Activated CD4-positive, alpha-beta T cell treated with anti-CD3 and anti-CD28 coated beads for 4 hours (primary cell): Measurements from ENCODE around the gene TMEM208.

Source experiments
- DNase-seq, 2 donors: peaks; one replicate each; pipeline ENCODE4 v3.0.0-alpha.2; 2020

TMEM208 gene

DNA sequence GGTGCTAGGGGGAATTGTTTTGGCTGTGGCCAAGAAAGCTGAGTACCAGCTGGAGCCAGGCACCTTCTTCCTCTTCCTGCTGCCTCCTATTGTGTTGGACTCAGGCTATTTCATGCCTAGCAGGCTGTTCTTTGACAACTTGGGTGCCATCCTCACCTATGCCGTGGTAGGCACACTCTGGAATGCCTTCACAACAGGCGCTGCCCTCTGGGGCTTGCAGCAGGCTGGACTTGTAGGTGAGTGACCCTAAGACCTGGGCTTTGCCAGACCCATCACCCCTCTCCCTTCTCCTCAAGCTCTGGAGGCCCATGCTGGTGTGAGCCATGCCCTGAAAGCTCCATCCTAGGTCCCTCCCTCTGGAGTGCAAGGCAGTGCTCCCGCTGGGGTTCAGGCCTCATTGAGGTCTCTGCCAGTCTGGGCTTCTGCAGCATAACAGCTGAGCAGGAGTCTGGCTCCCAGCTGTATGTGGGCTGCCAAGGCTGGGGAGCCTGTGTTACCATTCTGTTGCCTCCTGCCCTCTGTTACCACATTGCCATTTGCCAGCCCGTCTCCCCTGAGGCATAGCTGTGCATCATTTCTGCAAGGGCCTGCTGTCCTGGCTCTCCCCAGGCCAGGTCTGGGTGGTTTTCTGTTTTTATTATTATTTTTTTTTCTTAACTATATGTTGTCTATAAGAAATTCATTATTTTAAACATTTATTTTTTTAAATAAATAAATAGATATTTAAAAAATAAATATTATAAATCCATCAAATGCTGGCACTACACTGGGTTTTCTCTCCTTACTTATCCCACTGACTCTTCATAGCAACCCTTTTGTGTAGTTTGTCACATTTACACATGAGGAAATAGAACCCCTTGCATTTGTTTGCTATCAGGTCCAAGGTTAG lies 25.9 kb downstream of the TMEM208 start:
- no peak for DNase-seq

DNA sequence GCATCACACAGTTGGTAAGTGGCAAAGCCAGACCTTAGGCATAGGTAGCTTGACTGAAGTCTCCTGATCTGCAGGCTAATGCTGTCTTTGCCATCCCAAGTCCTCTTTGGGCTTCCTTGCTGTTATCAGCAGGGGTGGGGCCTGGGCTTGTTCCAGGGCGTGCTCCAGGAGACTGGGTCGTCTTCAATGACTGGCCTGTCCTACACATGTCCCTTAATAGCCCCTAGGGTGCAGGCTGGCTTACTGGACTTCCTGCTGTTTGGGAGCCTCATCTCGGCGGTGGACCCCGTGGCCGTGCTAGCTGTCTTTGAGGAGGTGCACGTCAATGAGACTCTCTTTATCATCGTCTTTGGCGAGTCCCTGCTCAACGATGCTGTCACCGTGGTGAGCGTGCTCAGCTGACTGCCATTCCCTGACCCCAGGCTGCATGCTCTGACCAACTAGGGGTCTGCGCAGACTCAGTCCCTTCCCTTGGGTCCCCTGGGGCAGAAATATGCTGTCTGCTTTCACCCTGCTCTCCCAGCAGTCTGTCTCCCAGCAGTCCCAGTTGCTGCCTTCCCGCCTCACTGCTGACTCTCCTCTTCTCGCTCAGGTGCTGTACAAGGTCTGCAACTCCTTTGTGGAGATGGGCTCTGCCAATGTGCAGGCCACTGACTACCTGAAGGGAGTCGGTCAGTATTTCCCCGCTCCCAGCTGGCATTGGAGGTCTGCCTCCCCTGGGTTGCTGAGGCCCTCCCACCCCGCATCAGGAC lies 28.0 kb downstream of the TMEM208 start:
- no peak for DNase-seq

DNA sequence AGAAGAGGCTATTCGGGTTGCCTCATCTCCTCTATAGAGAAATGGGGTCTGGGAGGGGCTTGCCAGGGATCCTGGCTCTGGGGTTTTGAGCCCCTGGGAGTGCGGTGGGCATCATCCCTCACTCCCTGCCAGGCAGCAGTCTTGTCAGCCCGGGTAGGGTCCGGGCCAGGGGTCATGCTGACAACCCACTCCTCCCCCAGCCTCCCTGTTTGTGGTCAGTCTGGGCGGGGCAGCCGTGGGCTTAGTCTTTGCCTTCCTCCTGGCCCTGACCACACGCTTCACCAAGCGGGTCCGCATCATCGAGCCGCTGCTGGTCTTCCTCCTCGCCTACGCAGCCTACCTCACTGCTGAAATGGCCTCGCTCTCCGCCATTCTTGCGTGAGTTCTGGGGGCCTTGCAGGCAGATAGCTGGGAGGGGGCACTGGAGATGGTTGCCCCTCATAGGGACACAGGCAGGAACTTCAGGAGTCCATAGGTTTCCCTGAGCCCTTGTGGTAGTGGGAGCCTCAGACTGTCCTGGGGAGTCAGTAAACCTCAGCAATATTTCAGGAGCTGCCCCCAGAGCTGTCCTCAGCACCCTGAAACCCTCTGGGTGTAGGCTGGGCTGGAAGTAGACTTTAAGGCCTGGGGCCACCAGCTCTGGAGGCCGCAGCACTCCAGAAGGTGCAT lies 28.8 kb downstream of the TMEM208 start:
- DNase-seq = no peak

DNA sequence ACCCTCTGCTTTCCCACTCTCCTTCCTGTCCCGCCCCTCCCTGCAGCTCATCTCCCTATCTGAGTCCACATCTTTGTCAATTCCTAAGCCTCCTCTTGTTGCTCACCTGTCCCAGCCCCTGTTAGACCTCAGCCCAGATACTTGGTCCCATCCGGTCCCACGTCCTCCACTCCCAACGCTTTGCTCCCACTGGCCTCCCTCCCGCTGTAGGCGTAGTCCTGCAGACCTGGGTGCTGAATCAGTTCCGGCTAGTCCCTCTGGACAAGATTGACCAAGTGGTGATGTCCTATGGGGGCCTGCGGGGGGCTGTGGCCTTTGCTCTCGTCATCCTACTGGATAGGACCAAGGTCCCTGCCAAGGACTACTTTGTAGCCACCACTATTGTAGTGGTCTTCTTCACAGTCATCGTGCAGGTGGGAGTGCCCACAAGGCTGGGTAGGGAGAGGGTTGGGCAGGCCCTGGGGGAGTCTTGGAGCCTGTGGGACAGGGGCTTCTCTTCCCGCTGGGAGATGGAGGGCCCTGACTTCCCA lies 29.8 kb downstream of the TMEM208 start:
- no peak for DNase-seq

DNA sequence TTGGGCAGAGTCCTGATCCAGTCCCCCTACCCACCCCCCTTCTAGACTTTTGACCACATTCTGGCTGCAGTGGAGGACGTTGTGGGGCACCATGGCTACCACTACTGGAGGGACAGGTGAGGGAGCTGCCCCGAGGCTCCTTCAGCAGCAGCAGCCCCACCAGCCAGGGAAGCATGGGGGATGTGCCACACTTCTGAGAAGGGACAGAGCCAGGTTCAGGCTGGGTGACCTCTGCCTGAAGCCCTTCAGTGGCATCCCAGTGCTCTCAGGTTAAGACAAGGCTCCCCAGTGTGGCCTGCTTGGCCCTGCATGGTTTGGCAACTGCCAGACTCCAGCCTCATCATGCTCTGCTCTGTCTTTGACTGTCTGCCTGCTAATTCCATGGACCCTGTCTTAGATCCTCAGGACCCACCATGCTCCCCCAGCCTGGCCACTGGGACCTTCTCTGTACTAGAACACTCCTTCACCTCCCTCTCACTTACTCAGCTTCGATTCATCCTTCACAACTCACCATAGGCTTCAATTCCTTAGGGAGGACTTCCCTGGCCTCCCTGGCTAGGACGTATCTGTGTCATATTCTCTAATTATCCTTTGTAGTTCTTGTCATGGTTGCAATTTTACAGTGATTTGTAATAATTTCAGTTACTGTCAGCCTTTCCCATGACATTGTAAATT lies 30.7 kb downstream of the TMEM208 start:
- no peak for DNase-seq

DNA sequence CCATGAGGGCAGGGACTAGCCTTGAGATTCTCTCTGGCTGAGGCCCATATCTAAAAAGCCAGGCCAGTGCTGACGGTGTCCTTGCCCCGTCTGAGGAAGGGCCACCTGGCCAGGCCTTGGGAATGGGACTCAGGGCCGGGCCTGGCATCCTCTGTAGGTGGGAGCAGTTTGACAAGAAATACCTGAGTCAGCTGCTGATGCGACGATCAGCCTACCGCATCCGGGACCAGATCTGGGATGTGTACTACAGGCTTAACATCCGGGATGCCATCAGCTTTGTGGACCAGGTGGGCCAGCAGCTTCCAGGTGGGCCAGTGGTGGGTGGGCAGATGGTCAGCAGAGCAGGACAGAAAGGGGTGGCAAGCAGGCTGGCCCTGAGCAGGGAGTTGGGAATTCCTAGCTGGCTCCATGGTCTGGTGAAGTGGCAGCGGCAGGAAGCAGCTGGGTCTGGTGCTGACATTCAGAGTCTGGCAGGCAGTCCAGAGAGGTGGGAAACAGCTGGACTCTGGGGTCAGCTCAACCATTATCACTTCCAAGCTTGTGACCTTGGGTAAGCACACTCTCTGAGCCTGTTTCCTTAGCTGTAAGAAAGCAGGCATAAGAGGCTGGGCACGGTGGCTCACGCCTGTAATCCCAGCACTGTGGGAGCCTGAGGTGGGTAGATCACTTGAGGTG lies 31.4 kb downstream of the TMEM208 start:
- DNase-seq = no peak

DNA sequence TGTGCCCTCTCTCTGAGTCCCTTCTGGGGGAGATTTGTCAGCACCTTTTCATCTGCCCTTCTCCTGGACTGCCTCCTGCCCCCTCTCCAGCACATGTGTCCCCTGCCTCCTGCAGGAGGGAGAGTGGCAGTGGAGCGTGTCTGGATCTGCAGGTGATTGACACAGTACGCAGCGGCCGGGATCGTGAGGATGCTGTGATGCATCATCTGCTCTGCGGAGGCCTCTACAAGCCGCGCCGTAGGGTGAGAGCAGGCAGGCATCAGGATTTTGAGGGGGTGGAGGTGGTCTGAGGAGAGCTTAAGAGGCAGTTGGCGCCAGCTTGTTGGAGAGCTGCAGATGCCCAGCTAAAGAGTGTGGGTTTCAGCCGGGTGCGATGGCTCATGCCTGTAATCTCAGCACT lies 32.8 kb downstream of the TMEM208 start:
- no peak for DNase-seq

DNA sequence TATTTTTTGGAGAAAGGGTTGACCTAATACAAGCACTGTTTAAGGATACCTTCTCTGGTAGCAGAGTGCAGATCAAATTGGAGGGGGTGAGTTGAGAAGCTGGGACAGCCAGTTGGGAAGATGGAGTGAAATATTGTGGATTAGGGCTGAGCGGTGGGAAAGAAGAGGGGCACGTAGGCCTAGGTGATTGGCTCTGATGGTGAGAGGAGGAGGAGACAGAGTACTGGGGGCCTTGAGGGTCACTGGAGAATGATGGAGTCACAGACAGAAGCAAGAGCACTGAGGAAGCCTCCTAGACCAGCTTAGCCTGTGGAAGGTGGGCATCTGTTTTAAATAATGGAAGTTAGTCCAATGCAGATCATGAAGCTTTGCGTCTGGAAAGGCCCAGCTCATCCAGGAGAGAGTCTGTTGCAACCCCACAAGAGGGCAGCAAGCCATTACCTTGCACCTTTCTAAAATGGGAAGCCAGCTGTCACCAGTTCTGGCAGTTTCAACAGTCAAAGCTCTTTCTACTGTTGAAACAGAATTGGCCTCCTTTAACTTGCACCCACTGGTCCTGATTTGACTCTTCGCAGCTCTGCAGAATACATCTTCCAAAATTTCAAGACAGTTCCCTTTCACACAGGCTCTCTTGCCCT lies 33.6 kb downstream of the TMEM208 start:
- no peak for DNase-seq

DNA sequence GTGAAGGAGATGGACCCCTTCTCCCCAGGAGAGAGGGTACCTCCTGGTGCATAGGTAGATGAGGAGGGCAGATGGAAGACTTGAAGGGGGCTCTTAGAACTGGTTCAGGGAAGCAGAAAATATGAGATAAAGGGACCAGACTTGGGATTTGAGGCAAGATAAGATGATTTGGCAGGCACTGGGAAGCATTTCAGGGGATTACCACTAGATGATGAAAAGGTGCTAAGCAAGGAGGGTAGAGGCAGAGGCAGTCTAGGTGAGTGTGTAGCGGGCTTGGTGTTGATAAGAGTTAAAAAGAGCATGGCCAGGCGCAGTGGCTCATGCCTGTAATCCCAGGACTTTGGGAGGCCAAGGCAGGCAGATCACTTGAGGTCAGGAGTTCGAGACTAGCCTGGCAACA lies 36.3 kb downstream of the TMEM208 start:
- DNase-seq = no peak

DNA sequence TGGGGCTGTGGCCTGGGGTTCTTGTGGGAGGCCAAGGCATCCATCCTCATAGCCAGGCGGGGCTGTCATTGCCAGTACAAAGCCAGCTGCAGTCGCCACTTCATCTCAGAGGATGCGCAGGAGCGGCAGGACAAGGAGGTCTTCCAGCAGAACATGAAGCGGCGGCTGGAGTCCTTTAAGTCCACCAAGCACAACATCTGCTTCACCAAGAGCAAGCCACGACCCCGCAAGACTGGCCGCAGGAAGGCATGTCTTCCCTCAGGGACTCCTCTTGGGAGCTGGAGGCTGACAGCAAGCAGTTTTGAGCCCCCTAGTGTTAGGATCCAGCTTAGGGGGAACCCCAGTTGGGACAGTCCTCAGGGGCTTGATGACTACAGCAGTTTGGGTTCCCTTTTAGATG lies 37.3 kb downstream of the TMEM208 start:
- DNase-seq = no peak

DNA sequence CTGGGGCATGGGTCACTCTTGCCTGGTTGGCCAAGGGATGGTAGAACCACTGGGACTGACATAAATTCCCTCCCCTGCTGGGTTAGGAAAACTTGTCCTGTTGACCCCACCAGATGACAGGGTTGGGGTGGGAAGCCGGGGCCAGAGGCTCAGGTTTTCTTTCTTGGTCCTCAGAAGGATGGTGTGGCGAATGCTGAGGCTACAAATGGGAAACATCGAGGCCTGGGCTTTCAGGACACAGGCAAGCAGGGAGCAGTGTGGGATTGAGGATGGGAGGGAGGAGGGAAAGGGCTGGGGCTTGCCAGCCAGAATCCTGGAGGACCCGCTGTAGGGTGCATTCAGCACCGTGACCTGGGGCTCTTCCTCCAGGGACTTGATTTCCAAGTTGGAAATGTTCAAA lies 37.9 kb downstream of the TMEM208 start:
- no peak for DNase-seq

DNA sequence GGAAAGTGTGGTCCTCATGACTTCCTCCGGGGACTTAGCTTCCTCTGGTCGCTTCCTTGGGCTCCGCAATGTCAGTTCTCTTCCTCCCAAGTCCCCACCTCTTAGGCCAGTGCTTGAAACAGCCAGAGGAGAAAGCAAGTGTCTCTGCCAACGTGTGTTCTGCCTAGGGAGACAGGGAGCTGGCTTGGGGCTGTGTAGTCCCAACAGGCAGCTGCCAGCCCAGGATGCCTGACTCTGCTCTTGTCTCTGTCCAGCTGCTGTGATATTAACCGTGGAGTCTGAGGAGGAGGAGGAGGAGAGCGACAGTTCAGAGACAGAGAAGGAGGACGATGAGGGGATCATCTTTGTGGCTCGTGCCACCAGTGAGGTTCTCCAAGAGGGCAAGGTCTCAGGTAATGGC lies 38.9 kb downstream of the TMEM208 start:
- no peak for DNase-seq

DNA sequence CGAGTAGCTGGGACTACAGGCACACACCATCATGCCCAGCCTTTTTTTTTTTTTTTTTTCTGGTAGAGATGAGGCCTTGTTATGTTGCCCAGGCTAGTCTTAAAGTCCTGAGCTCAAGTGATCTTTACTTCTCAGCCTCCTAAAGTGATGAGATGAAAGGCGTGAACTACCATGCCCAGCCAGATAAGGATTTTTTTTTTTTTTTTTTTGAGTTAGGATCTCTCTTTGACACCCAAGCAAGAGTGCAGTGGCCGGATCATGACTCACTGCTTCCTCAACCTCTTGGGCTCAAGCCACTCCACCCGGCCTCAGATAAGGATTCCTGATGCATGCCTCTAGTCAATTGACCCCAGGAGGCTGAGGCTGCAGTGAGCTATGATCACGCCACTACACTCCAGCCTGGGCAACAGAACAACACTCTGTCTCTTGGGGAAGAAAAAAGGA lies 41.2 kb downstream of the TMEM208 start:
- DNase-seq = no peak

DNA sequence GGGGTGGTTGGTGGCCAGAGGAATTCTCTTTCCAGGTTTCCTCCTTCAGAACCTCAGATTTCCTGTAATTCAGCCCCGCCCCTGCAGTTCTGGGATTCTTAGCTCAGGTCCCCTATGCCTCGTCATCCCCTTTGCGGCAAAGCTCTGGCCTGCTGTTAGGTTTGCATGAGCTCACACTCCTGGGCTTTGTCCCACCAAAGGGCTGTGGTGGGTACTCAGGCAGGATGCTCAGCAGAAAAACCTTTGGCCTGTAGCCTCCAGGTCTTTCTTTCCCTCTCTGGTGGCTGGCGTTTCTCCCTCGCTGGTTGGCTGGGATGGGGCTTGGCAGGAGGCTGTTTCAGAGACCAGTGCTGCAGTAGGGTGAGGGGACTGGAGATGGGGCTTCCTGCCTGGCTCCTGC lies 42.8 kb downstream of the TMEM208 start:
- no peak for DNase-seq

DNA sequence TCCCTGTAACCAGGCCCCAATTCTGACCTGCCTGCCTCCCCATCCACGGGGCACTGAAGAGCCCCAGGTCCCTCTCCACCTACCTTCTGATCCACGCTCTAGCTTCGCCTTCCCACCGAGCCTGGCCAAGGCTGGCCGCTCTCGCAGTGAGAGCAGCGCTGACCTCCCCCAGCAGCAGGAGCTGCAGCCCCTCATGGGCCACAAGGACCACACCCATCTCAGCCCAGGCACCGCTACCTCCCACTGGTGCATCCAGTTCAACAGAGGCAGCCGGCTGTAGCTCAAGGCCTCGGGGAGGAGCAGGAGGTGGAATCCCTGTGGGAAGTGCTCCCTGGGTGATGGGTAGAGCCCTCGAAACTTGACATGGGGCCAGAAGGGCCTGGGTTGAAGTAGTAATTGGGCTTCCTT lies 44.0 kb downstream of the TMEM208 start:
- no peak for DNase-seq

DNA sequence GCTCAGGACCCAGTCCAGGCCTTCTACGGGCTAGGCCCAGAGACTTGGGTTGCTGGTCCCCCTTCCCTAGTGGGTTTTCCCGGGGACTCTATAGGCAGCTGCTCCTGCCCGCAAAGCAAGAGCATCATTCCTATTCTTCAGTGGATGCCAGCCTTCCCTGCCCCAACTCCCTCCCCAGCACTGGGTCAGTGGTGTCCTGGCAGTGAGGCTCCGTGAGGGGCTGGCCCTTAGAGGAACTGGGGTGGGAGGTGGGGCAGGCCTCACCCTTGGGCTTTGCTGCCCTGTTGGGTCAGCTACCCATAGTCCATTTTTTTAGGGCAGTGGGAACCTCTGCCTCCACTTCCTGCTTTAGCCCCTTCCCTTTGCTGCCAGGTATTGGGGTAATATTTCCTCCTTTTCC lies 44.5 kb downstream of the TMEM208 start:
- no peak for DNase-seq

DNA sequence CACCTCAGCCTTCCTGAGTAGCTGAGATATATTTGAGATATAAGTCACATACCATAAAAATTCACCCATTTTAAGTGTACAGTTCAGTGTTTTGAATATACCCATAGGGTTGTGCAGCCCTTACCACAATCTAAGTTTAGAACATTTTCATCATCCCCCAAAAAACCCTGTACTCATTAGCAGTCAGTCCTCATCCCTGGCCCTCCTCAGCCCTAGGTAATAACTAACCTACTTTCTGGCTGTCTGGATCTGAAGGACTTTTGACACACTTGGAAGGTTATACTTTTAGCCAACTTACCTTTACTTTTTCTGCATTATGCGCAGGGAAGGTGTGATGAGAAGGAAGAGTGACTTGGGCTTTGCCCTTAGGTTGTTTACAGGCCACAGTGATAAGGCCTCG lies 48.4 kb downstream of the TMEM208 start:
- DNase-seq = no peak

DNA sequence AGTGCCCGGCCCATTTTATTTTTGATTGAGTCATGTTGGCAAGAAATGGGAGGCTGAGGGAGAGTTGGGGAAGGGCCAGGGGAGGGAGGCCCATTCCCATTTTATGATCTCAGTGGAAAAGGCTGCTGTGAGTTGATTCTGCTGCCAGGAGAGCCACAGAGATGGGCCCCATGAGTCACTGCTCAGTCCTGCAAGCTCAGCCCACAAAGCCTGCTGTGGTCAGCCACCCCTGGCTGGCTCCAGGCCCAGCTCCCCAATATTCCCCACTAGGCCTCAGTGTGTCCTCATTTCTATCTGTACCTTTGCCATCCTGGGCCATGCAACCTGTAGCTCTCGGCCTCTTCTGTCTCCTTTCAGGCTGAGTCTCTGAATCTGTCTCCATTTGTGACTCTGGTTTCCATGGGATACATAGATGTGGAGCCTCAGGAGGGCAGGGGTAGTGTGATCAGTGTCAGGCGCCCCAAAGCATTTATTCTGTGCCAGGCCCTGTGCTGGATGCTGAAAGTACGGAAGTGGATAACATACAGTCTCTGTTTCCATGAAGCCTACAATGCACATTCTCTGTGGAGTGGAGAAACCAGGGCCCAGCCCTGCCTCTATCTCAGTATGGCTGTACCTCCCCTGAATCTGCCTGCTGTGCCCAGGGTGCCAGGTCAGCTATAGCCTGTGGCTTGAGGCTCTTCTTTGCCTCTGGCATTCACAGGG lies 50.5 kb downstream of the TMEM208 start:
- DNase-seq = no peak

DNA sequence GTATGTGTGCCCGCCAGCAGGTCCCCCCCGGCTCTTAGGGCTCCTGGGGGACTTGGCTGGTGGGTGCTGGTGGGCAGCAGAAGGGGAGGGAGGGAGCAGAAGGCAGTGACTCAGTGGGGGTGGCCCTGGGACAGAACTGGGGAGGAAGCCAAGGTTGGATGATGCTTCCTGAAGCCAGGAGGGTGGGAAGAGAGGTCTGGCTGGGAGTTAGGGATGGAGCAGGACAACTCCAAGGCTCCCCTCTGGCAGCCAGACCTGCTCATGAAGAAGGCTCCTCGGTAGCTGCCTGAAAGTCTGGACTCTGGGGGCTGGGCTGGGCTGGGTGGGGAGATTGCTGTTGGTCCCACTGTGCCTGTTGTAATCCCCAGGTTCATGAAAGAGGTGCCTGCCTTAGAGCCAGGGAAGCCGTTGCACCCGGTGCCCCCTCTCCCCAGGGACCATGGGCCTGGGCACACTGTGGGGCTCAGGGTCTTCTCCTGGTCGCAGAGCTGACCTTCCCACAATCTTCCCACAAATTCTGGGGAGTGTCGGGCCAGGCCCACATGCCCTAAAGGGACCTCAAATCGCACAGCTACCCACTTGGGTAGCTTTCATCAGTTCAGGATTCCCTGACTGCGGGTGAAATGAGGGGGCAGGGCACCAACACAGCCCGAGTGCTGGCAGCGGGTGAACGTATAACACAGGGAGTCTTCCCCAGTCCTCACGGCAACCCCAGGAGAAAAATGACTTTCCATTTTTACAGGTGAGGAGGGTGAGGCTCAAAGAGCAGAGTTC lies 51.3 kb downstream of the TMEM208 start:
- no peak for DNase-seq
